ENCODE data around the gene LPAR4.

DNA sequence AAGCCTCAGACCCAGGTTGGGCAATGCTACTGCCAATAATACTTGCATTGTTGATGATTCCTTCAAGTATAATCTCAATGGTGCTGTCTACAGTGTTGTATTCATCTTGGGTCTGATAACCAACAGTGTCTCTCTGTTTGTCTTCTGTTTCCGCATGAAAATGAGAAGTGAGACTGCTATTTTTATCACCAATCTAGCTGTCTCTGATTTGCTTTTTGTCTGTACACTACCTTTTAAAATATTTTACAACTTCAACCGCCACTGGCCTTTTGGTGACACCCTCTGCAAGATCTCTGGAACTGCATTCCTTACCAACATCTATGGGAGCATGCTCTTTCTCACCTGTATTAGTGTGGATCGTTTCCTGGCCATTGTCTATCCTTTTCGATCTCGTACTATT, 7.4 kb downstream of the LPAR4 start:
- TF ChIP-seq POLR2A (IDR thresholded peaks at IDR 0.05) = no peak
- TF ChIP-seq, protein P1, sequence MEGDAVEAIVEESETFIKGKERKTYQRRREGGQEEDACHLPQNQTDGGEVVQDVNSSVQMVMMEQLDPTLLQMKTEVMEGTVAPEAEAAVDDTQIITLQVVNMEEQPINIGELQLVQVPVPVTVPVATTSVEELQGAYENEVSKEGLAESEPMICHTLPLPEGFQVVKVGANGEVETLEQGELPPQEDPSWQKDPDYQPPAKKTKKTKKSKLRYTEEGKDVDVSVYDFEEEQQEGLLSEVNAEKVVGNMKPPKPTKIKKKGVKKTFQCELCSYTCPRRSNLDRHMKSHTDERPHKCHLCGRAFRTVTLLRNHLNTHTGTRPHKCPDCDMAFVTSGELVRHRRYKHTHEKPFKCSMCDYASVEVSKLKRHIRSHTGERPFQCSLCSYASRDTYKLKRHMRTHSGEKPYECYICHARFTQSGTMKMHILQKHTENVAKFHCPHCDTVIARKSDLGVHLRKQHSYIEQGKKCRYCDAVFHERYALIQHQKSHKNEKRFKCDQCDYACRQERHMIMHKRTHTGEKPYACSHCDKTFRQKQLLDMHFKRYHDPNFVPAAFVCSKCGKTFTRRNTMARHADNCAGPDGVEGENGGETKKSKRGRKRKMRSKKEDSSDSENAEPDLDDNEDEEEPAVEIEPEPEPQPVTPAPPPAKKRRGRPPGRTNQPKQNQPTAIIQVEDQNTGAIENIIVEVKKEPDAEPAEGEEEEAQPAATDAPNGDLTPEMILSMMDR (IDR thresholded peaks at IDR 0.05) = no peak
